GM12875 (cell line): ENCODE data around the gene DIO1.
A peak's percentile ranks its signal among the peaks of the same experiment; 100 is the strongest.

Experiments
- H3K4me3 ChIP-seq: one replicate; pipeline ENCODE4 v1.5.1; 2011; ENCODE audit warnings: low read depth, low read length, control low read depth
- CTCF ChIP-seq: IDR thresholded peaks from 2 replicates; pipeline ENCODE4 v1.5.1; 2011; ENCODE audit warnings: low read depth, mild to moderate bottlenecking, control low read depth, inconsistent platforms, low read length, moderate library complexity, borderline replicate concordance; ENCODE audit not compliant: insufficient read depth

Gene DIO1

GRCh38 chr1:53948291-53948690 is 54.3 kb downstream of the DIO1 start:
- H3K4me3 ChIP-seq: no peak overlapping the region

GRCh38 chr1:53949023-53949990 is 55.3 kb downstream of the DIO1 start:
- TF ChIP-seq CTCF: peak; percentile 57
- no peak overlapping the region for H3K4me3 ChIP-seq

More at GRCh38 chr1:53948291-53948690, 54.3 kb downstream of the DIO1 start:
- TF ChIP-seq CTCF: no peak

GRCh38 chr1:53951697-53952096 is 57.7 kb downstream of the DIO1 start:
- TF ChIP-seq CTCF: no peak
- no peak overlapping the region for H3K4me3 ChIP-seq

GRCh38 chr1:53954128-53954527 is 60.1 kb downstream of the DIO1 start:
- no peak overlapping the region for H3K4me3 ChIP-seq
- TF ChIP-seq CTCF: no peak

- no peak overlapping the region for H3K4me3 ChIP-seq
- TF ChIP-seq CTCF: no peak
Observed at GRCh38 chr1:53956308-53957168, 62.6 kb downstream of the DIO1 start.

GRCh38 chr1:53957194-53957818 is 63.3 kb downstream of the DIO1 start:
- TF ChIP-seq CTCF: no peak
- no peak overlapping the region for H3K4me3 ChIP-seq
